Measurements from ENCODE around the gene WDR6.
"Not testable (repeated sequence)": the region's sequence is repeated elsewhere in the genome, so short reads cannot be mapped to it uniquely, and the experiment has no call there.

The WDR6 gene

DNA sequence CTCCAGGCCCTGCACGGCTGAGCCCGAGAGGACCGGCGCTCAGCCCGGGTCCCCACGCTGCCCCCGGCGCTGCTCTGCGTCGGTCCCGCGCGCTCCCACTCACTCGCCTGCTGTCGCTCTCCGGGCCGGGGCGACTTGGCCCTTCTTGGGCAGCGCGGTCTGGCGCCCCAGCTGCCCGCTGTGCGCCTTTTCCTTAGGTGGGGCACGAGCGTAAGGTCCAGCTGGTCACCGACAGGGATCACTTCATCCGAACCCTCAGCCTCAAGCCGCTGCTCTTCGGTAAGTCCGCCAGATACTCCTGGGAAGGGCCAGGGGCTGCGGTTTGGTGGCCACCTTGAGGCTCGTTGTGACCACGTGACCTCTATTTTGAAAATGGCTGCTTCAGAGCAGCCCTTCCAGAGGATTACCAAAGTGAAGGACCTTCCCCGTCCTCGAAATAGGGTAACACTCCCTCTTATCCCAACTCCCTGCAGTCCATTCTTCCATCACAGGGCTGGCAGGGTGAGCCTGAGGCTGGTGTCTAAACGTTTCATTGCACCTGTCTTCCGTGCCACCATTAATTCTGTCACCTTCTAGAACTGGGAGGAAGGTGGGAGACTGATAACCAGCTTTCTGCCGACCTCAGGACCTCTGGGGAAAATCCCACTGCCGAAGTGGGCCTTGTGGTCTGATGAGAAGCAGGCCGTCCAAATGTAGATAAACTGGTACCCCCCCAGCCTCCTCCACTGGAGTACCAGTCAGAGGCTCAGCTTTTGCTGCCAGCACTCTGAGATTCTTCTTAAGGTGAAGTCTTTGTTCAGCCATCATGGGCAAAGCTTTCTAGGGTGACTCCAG is 16.3 kb upstream of the WDR6 start:
- peak in 24 of 51 donors; percentile 17 to 58 (median 28) for DNase-seq

GRCh38 chr3:48991851-48992545 is 15.2 kb upstream of the WDR6 start:
- DNase-seq, result no peak

GRCh38 chr3:48993834-48994233 is 13.4 kb upstream of the WDR6 start:
- no peak for DNase-seq

DNA sequence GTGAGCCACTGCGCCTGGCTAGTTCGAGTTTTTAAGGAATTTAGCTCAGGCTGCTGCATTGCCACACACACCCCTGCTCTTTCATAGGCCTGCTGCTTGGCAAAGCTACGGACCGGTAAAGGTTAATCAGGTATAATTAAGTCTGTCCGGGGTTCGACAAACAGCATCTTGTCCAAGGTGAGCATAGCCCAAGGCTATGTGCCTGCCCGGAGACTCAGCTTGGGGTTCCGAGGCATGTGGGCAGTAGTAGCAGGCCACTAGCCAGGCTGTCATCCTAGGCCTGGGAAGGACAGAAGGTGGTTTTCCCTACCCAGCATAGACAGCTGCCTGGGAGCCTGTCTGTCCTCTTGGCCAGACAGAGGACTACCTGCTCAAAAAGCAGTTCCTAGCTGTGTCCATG is 10.6 kb upstream of the WDR6 start:
- DNase-seq, result no peak

- no peak for DNase-seq
Observed at GRCh38 chr3:48997102-48997635, 10.0 kb upstream of the WDR6 start.

DNA sequence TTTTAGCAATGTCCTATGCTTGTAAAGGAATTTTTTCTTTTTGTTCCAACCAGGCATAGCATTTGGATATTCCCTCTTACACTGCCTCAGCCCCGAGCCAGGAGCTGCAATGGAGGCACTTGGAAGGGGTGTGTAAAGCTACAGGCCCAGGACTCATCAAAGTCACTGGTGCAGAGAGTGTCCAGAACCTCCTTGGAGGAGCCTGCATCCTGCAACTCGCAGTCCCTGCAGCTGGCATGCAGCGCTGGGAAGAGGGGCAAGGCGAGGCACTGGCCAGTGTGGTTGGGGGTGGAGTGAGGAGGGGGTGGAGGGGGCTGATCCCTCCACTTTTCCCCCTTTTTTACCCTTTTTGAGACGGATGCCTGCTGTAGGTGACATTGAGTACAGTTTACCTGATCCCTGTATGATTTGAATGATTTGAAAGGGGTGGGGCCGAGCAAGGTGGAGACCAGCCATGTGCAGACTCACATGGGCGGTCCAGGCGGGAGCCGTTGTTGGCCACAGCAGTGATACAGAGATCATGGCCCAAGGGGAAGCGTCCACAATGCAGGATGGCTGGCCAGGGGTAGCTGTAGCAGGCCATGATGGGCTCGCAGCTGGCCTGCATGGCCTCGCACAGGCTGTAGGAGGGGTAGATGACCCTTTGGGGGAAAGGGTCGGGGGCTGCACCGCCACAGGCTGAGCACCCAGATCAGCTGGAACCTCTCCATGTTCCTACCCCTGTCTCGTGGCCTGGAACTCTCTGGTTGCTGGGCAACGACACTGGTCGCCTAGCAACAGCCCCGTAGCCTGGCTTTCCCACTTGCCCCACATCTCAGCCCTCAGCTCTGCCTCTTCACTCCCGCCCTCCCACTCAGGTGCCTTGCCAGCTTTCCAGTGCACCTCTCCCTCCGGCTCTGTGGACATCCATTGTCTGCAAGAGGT is 9.2 kb upstream of the WDR6 start:
- DNase-seq, result peak in 30 of 51 donors; percentile 20 to 79 (median 50)

- DNase-seq, result no peak
Observed at GRCh38 chr3:48999085-48999858, 7.9 kb upstream of the WDR6 start.

- DNase-seq, result no peak
Observed at GRCh38 chr3:49001155-49001554, 6.0 kb upstream of the WDR6 start.

DNA sequence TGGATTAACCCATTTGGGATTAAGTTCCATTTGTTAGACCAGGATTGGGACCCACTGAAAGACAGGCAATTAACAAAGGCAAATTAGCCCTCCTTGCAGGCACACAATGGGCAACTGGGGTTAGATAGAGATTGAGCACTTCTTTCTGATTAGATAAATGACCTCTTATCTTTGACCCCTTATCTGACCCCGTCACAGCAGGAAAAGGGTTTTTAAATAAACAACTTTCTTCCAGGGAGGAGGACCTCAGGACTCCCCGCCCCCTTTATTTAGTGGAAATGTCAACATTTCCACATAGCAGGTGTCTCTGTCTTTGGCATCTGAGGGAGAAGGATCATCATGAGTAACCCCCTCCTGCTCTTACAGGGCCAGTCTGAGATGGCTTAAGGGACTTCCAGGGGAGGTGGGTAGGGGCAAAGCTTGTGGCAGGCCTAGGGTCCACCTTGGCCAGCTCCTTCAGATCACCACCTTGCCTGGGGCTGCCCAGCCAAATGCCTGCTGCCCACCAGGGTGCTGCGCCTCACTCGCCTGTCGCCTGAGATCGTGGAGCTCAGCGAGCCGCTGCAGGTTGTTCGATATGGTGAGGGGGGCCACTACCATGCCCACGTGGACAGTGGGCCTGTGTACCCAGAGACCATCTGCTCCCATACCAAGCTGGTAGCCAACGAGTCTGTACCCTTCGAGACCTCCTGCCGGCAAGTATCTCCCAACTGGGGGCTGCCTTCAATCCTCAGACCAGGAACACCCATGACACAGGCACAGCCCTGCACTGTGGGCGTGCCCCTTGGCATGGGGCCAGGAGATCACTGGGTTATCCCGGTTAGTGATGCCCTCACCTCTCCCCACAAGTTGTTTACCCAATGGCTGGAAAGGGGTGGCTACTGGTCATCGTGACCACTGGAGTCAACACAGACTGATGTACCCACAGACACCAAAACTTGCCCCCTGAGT is 2.6 kb upstream of the WDR6 start:
- DNase-seq, result no peak

DNA sequence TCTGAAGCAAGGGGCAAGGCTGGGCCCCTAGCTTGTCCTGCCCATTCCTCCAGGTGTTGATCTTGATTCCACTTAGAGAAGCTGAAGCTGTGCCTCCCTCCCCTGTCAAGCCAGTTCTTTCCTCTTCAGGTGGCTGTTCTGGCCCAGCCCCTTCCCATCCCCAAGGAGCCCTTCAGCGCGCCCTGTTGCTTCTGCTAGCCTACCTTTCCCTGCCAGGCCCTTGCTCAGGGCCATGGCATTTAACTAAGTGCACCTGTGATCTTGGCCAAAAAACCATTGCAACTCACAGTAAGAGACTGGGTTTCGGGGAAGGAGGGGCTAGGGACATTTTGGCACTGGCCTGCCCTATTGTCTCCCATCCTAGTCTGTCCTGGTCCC is 1.9 kb upstream of the WDR6 start:
- DNase-seq, result no peak

DNA sequence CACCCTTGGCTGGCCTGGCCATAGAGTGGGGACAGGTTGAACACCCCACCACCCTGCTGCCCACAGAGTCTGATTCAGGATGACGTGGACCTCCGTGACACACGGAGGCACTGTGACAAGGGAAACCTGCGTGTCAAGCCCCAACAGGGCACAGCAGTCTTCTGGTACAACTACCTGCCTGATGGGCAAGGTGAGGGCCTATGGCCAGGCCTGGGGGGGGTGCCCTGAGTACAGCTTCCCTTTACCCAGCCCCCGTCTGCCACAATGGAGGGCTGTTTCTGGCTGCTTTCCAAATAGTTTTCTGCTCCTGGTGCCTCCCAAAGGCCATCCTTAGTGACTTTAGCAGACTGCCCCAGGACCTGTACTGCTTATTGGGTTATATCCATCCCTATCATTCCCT is 1.2 kb upstream of the WDR6 start:
- no peak for DNase-seq

- DNase-seq, result peak in 30 of 51 donors; percentile 35 to 77 (median 60)
Observed at GRCh38 chr3:49006408-49007067, 653 bp upstream of the WDR6 start.

- peak in 48 of 51 donors; percentile 25 to 90 (median 71) for DNase-seq
Observed at GRCh38 chr3:49007771-49008528, 759 bp downstream of the WDR6 start.

DNA sequence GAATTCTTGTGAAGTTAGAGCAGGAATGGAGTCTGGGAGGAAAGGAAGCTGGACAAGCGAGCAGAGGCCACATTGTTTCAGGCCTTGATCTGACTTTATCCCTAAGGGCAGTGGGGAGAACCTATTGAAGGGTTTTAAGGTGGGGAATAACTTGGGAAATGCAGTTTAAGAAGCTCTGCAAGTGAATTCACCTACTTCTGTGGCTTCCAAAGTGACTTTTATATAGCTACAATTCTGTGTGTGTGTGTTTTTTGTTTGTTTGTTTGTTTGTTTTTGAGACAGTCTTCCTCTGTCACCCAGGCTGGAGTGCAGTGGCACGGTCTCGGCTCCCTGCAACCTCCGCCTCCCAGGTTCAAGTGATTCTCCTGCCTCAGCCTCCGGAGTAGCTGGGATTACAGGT is 1.4 kb downstream of the WDR6 start:
- DNase-seq, result not testable (repeated sequence)

- DNase-seq, result no peak
Observed at GRCh38 chr3:49009396-49009795, 2.2 kb downstream of the WDR6 start.

- DNase-seq, result no peak
Observed at GRCh38 chr3:49012441-49013017, 5.3 kb downstream of the WDR6 start.

- no peak for DNase-seq
Observed at GRCh38 chr3:49013113-49013737, 6.0 kb downstream of the WDR6 start.

All from hypothalamus (tissue), 51 donors.